GM12878 (cell line): ENCODE results near the gene CDH15. TPM values are rescaled to one million over a fixed set of nuclear protein-coding genes. Genes with fewer than 3 reads are reported as not detected.
A peak's percentile ranks its signal among the peaks of the same experiment; 100 is the strongest.

ENCODE experiments used
- ATAC-seq: fragments of 200-7000 bp; cut with Tn5 transposase; 3 replicates; pipeline ENCODE4 v1.9.1; 2020; ENCODE audit warnings: mild to moderate bottlenecking, moderate library complexity
- BruUV-seq: library from RNA; stranded (reverse); fragments of 400-500 nt; replicated peaks from 2 replicates; lab custom pipeline; 2021; lab: Mats Ljungman, UMichigan
- CTCF ChIA-PET: fragments of 300-600 bp; sonication (Branson Sonifier 250); formaldehyde crosslinking; extraction: SDS; loops from one replicate; lab custom pipeline; 2021; ENCODE audit warnings: inconsistent platforms; lab: Yijun Ruan, JAX
- POLR2A ChIA-PET: fragments of 350-600 bp; formaldehyde crosslinking; extraction: SDS; loops from one replicate; lab custom pipeline; 2021; ENCODE audit warnings: inconsistent platforms; lab: Charles Lee
- RAD21 ChIA-PET: fragments of 300-600 bp; sonication (Branson Sonifier 250); formaldehyde crosslinking; loops from one replicate; lab custom pipeline; 2023; ENCODE audit warnings: antibody characterized with exemption; ENCODE audit not compliant: unreplicated experiment; lab: Charles Lee
- SMC1A ChIA-PET: fragments of 300-600 bp; sonication (Branson Sonifier 250); formaldehyde crosslinking; loops from one replicate; lab custom pipeline; 2023; ENCODE audit not compliant: unreplicated experiment, uncharacterized antibody; lab: Charles Lee
- DNase-seq: peaks from one replicate; pipeline ENCODE4 v3.0.0-alpha.2; 2011; ENCODE audit warnings: low read depth, low spot score
- FAIRE-seq: peaks from 3 replicates; lab custom pipeline; 2011; peaks lifted over from hg19 to GRCh38; lab: Jason Lieb, UNC
- H2AFZ ChIP-seq: 2 replicates; pipeline ENCODE4 v1.6.0; 2011; ENCODE audit warnings: low read depth, low read length, control low read depth; ENCODE audit not compliant: control insufficient read depth
- H3K27ac ChIP-seq: 2 replicates; pipeline ENCODE4 v1.5.1; 2011; ENCODE audit warnings: control low read depth; ENCODE audit not compliant: control insufficient read depth, insufficient read depth
- H3K27me3 ChIP-seq, 2 experiments: replicated peaks in 1 of 2; 2 replicates each; pipeline versions ENCODE4 v1.6.0 to v1.6.1; 2011; ENCODE audit warnings: low read length in 1 of 2; ENCODE audit not compliant: control insufficient read depth in 2 of 2, insufficient read depth in 2 of 2
- H3K36me3 ChIP-seq, 2 experiments: 2 replicates each; pipeline ENCODE4 v1.5.1; 2011; ENCODE audit warnings: low read length in 1 of 2; ENCODE audit not compliant: control insufficient read depth in 2 of 2, insufficient read depth in 2 of 2
- H3K4me1 ChIP-seq: 2 replicates; pipeline ENCODE4 v1.6.1; 2011; ENCODE audit warnings: mild to moderate bottlenecking, low read length, moderate library complexity, mixed read lengths; ENCODE audit not compliant: control insufficient read depth, insufficient read depth
- H3K4me2 ChIP-seq: 2 replicates; pipeline ENCODE4 v1.6.0; 2011; ENCODE audit warnings: control low read depth; ENCODE audit not compliant: control insufficient read depth, insufficient read depth
- H3K4me3 ChIP-seq: fragments of 200-600 bp; sonication (generic); 2 replicates; pipeline ENCODE4 v1.5.1; 2016
- H3K79me2 ChIP-seq: 2 replicates; pipeline ENCODE4 v1.6.0; 2011; ENCODE audit warnings: low read length; ENCODE audit not compliant: control insufficient read depth, insufficient read depth
- H3K9ac ChIP-seq: 2 replicates; pipeline ENCODE4 v1.8.0; 2011; ENCODE audit warnings: low read length, control low read depth, mixed read lengths; ENCODE audit not compliant: control insufficient read depth, insufficient read depth
- H3K9me3 ChIP-seq: replicated peaks from 3 replicates; pipeline ENCODE4 v1.5.1; 2011; ENCODE audit warnings: mild to moderate bottlenecking, low read length; ENCODE audit not compliant: control insufficient read depth, insufficient read depth
- H4K20me1 ChIP-seq: 2 replicates; pipeline ENCODE4 v1.6.0; 2011; ENCODE audit not compliant: control insufficient read depth, insufficient read depth
- CBX3 ChIP-seq: fragments of 200-600 bp; sonication (generic); IDR thresholded peaks from 2 replicates; pipeline ENCODE4 v1.6.1; 2016; ENCODE audit warnings: low read depth, borderline replicate concordance
- CREB1 ChIP-seq: IDR thresholded peaks from 2 replicates; pipeline ENCODE4 v1.6.1; 2012; ENCODE audit warnings: low read depth, mild to moderate bottlenecking, inconsistent platforms
- FOS ChIP-seq: IDR thresholded peaks from 3 replicates; pipeline ENCODE4 v1.6.1; 2011; ENCODE audit warnings: borderline replicate concordance; ENCODE audit not compliant: insufficient read length; ENCODE audit errors: extremely low read depth
- HDGF ChIP-seq: fragments of 450-650 bp; IDR thresholded peaks from 2 replicates; pipeline ENCODE4 v1.6.1; 2016; ENCODE audit warnings: antibody characterized with exemption
- MEF2B ChIP-seq: fragments of 450-650 bp; IDR thresholded peaks from 2 replicates; pipeline ENCODE4 v1.6.1; 2018; ENCODE audit warnings: mild to moderate bottlenecking, moderate library complexity; ENCODE audit not compliant: partially characterized antibody, poor library complexity, severe bottlenecking
- MYB ChIP-seq: fragments of 150-350 bp; IDR thresholded peaks from 2 replicates; pipeline ENCODE4 v1.6.1; 2014; ENCODE audit warnings: mild to moderate bottlenecking, low read depth, low read length, borderline replicate concordance
- MYC ChIP-seq: IDR thresholded peaks from 2 replicates; pipeline ENCODE4 v1.6.1; 2011; ENCODE audit warnings: mild to moderate bottlenecking, low read length, moderate library complexity, inconsistent platforms; ENCODE audit not compliant: insufficient read depth, insufficient replicate concordance, insufficient read length, severe bottlenecking
- RAD21 ChIP-seq: IDR thresholded peaks from 2 replicates; pipeline ENCODE4 v1.6.1; 2011; ENCODE audit warnings: mild to moderate bottlenecking, low read depth, low read length, moderate library complexity; ENCODE audit not compliant: insufficient read depth
- SMC3 ChIP-seq: IDR thresholded peaks from 2 replicates; pipeline ENCODE4 v1.6.1; 2011; ENCODE audit warnings: low read length, improper control_type of control experiment, borderline replicate concordance
- WGBS: methylation state at CpG from one replicate; pipeline ENCODE4 v1.1.6; 2016; ENCODE audit warnings: low lambda C conversion rate; ENCODE audit not compliant: insufficient replicate concordance, insufficient coverage; ENCODE audit errors: missing lambda C conversion rate; 5-methylcytosine and 5-hydroxymethylcytosine counted together
- in situ Hi-C: fragments of 300-500 bp; cut with MboI; formaldehyde crosslinking; loops from 9 replicates; pipeline ENCODE4 v1.14.3; 2018; ENCODE audit warnings: mixed read lengths
- intact Hi-C: fragments of 100-400 bp; cut with micrococcal nuclease; formaldehyde crosslinking; loops from one replicate; pipeline ENCODE4 v1.14.2; 2022; ENCODE audit not compliant: unreplicated experiment
- polyA plus RNA-seq, 11 experiments: library from polyadenylated mRNA; depleted of rRNA in 4 of 11; unstranded in 6 of 11; stranded (reverse) in 5 of 11; fragments of >200 nt; fragmentation: Nextera tagmentation in 4 of 11; fragmentation: Illumina TruSeq in 1 of 11; extraction: Ambion mirVana in 4 of 11; extraction: Trizol in 1 of 11; gene quantifications; 1 replicate in 1 of 11; 2 replicates in 10 of 11; pipeline versions ENCODE4 v1.2.1 to v1.2.3, GENCODE V29; 2011 to 2016; ENCODE audit warnings: inconsistent platforms in 2 of 11, missing spikeins in 2 of 11, low read depth in 1 of 11
- total RNA-seq, 4 experiments: library from RNA; depleted of rRNA in 3 of 4; stranded (reverse); fragments of >200 nt in 3 of 4; fragmentation: Illumina TruSeq in 1 of 4; extraction: Trizol in 1 of 4; gene quantifications; 2 replicates each; pipeline versions ENCODE4 v1.2.1 to v1.2.3, GENCODE V29; 2013 to 2021
- TF ChIP-seq, protein P1 (sequence below): fragments of 450-650 bp; IDR thresholded peaks from 2 replicates; pipeline ENCODE4 v1.6.1; 2016; ENCODE audit warnings: mild to moderate bottlenecking

Gene CDH15
- total and polyA plus RNA-seq, 10 of the 15 experiments (the other 5 are each of a cell fraction or from before 2014, with no cell fraction given), result 0.02 to 0.06 TPM; not detected in 8

GRCh38 chr16:89172528-89173173, 1.1 kb downstream of the CDH15 start:
- Histone ChIP-seq H3K36me3 (no peaks in the 10 kb centered on the region), H3K79me2 (no peaks in the 10 kb centered on the region), H3K4me3 (no peak overlapping the region), H3K4me1 (peaks cover 2% of the 10 kb centered on the region), H3K4me2 (no peak overlapping the region), H3K9ac (no peak overlapping the region), H4K20me1 (no peaks in the 10 kb centered on the region; the same call in 1 of the 2 replicates), H2AFZ (no peak overlapping the region), H3K27ac (no peak overlapping the region), H3K27me3 (peaks cover 0 to 8% of the 10 kb centered on the region in 2 experiments; a peak in 3 of 4 replicates), H3K9me3 (no peaks in the 10 kb centered on the region)
- DNase-seq (no peak), FAIRE-seq (no peak), ATAC-seq (no peak)
- WGBS, result 21% methylated on average over 13 of the region's 13 CpGs
- SMC1A ChIA-PET, result no interaction called here
- TF ChIP-seq MYC (no peak), MEF2B (peak; percentile 19)
- in situ Hi-C loops (no loop called here), intact Hi-C loops (loop anchor here (2.0 kb wide), 1 partner anchor 20 kb away; no protein-coding TSS in a partner anchor)
- RAD21 ChIA-PET, result no interaction called here
- no TSS peak for BruUV-seq
- CTCF ChIA-PET, result no interaction called here
- POLR2A ChIA-PET, result no interaction called here

GRCh38 chr16:89173174-89173921, 1.8 kb downstream of the CDH15 start:
- in situ Hi-C loops, result no loop called here
- no peak overlapping the region for H3K27ac ChIP-seq
- H3K27me3 ChIP-seq, result peaks cover 0 to 8% of the 10 kb centered on the region in 2 experiments; a peak in 2 of 4 replicates
- peaks cover 2% of the 10 kb centered on the region for H3K4me1 ChIP-seq
- TF ChIP-seq SMC3 (no peak), RAD21 (no peak), HDGF (no peak), CREB1 (no peak), MYB (no peak), FOS (no peak), CBX3 (no peak)
- TF ChIP-seq, protein P1, sequence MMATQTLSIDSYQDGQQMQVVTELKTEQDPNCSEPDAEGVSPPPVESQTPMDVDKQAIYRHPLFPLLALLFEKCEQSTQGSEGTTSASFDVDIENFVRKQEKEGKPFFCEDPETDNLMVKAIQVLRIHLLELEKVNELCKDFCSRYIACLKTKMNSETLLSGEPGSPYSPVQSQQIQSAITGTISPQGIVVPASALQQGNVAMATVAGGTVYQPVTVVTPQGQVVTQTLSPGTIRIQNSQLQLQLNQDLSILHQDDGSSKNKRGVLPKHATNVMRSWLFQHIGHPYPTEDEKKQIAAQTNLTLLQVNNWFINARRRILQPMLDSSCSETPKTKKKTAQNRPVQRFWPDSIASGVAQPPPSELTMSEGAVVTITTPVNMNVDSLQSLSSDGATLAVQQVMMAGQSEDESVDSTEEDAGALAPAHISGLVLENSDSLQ, result no peak
- ChIA-PET POLR2A (no interaction called here), CTCF (no interaction called here), RAD21 (no interaction called here), SMC1A (no interaction called here)
- no peaks in the 10 kb centered on the region for H3K9me3 ChIP-seq
- H3K4me3 ChIP-seq, result no peak overlapping the region
- H2AFZ ChIP-seq, result no peak overlapping the region
- no peaks in the 10 kb centered on the region; the same call in 1 of the 2 replicates for H4K20me1 ChIP-seq
- DNase-seq (no peak), ATAC-seq (no peak), FAIRE-seq (no peak)
- no peaks in the 10 kb centered on the region for H3K36me3 ChIP-seq
- no peak overlapping the region for H3K4me2 ChIP-seq
- no TSS peak for BruUV-seq
- 22% methylated on average over 11 of the region's 11 CpGs for WGBS
- no peaks in the 10 kb centered on the region for H3K79me2 ChIP-seq
- H3K9ac ChIP-seq, result no peak overlapping the region
- intact Hi-C loops, result loop anchor here (2.0 kb wide), 1 partner anchor 19 kb away; no protein-coding TSS in a partner anchor
